Astrocyte (in vitro differentiated cells and primary cell): ENCODE measurements around the gene FRS2. TPM values are rescaled to one million over a fixed set of nuclear protein-coding genes. Genes with fewer than 3 reads are reported as not detected.
"Not testable (repeated sequence)": the region's sequence is repeated elsewhere in the genome, so short reads cannot be mapped to it uniquely, and the experiment has no call there.

Experiments
- DNase-seq: peaks from one replicate; pipeline ENCODE4 v3.0.0-alpha.2; 2010; ENCODE audit warnings: low read depth
- FAIRE-seq: peaks from 2 replicates; lab custom pipeline; 2011; peaks lifted over from hg19 to GRCh38; lab: Jason Lieb, UNC
- H2AFZ ChIP-seq: 2 replicates; pipeline ENCODE4 v1.6.0; 2012; ENCODE audit warnings: low read depth, low read length, inconsistent platforms
- H3K27ac ChIP-seq: 2 replicates; pipeline ENCODE4 v1.5.1; 2011; ENCODE audit warnings: low read depth, low read length, inconsistent platforms
- H3K27me3 ChIP-seq: 2 replicates; pipeline ENCODE4 v1.6.0; 2011; ENCODE audit warnings: low read length, inconsistent platforms; ENCODE audit not compliant: insufficient read depth
- H3K36me3 ChIP-seq: 2 replicates; pipeline ENCODE4 v1.5.1; 2011; ENCODE audit warnings: low read length, inconsistent platforms; ENCODE audit not compliant: insufficient read depth
- H3K4me1 ChIP-seq: 2 replicates; pipeline ENCODE4 v1.5.1; 2011; ENCODE audit warnings: low read length, inconsistent platforms; ENCODE audit not compliant: insufficient read depth
- H3K4me2 ChIP-seq: 2 replicates; pipeline ENCODE4 v1.6.0; 2012; ENCODE audit warnings: low read length, inconsistent platforms
- H3K4me3 ChIP-seq: 2 replicates; pipeline ENCODE4 v1.5.1; 2011; ENCODE audit warnings: low read depth, mild to moderate bottlenecking, low read length, inconsistent platforms; ENCODE audit not compliant: insufficient read depth
- H3K79me2 ChIP-seq: 2 replicates; pipeline ENCODE4 v1.6.0; 2012; ENCODE audit warnings: mild to moderate bottlenecking, low read length, inconsistent platforms; ENCODE audit not compliant: insufficient read depth
- H3K9ac ChIP-seq: 2 replicates; pipeline ENCODE4 v1.6.0; 2012; ENCODE audit warnings: mild to moderate bottlenecking, low read length, inconsistent platforms
- H3K9me3 ChIP-seq: 2 replicates; pipeline ENCODE4 v1.5.1; 2012; ENCODE audit warnings: low read depth, mild to moderate bottlenecking, low read length, inconsistent platforms; ENCODE audit not compliant: insufficient read depth
- H4K20me1 ChIP-seq: 2 replicates; pipeline ENCODE4 v1.6.0; 2012; ENCODE audit warnings: low read length, inconsistent platforms; ENCODE audit not compliant: insufficient read depth
- H3K27ac Mint-ChIP-seq: one replicate; pipeline ENCODE4 v1.8.0; 2021; ENCODE audit warnings: mild to moderate bottlenecking, mixed read lengths; ENCODE audit not compliant: unreplicated experiment
- H3K27me3 Mint-ChIP-seq: one replicate; pipeline ENCODE4 v1.8.0; 2021; ENCODE audit warnings: low read depth, mixed read lengths; ENCODE audit not compliant: unreplicated experiment
- H3K36me3 Mint-ChIP-seq: one replicate; pipeline ENCODE4 v1.8.0; 2021; ENCODE audit warnings: low read depth, mixed read lengths; ENCODE audit not compliant: unreplicated experiment
- H3K4me1 Mint-ChIP-seq: one replicate; pipeline ENCODE4 v1.8.0; 2021; ENCODE audit warnings: low read depth, mixed read lengths; ENCODE audit not compliant: unreplicated experiment
- H3K4me3 Mint-ChIP-seq: one replicate; pipeline ENCODE4 v1.8.0; 2021; ENCODE audit warnings: mild to moderate bottlenecking, moderate library complexity, mixed read lengths; ENCODE audit not compliant: unreplicated experiment
- H3K9me3 Mint-ChIP-seq: one replicate; pipeline ENCODE4 v1.8.0; 2021; ENCODE audit warnings: mild to moderate bottlenecking, mixed read lengths; ENCODE audit not compliant: unreplicated experiment
- EZH2 ChIP-seq: IDR thresholded peaks from 2 replicates; pipeline ENCODE4 v1.6.1; 2012; ENCODE audit warnings: mild to moderate bottlenecking, low read length, inconsistent platforms; ENCODE audit not compliant: insufficient read depth
- total RNA-seq: library from RNA; stranded (reverse); gene quantifications from 2 replicates; pipeline ENCODE4 v1.2.1, GENCODE V29; 2021
- TF ChIP-seq, protein P1 (sequence below): IDR thresholded peaks from 2 replicates; pipeline ENCODE4 v1.5.1; 2011; ENCODE audit warnings: low read depth, mild to moderate bottlenecking, inconsistent platforms, low read length, moderate library complexity; ENCODE audit not compliant: insufficient read depth

FRS2 gene
- total RNA-seq, 1 donor from 2014 or later, result 60.9 TPM

DNA sequence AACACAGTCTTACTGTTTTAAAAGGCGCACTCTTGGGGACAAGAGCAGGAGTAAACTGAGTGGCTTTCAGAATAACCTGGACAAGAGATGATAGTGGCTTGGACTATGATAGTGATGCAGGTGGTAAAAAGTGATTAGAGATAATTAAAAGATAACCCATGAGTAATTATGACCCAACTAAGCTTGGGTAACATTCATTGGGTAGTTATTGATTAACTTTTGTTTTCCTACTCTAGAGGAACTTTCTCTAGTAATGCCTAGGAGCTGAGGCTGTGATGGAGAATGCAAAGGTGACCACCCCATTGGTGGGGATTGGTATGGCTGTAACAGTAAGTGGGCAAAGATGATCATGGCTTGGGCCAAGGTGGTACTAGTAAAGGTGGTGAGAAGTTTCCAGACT, 22.3 kb upstream of the FRS2 start:
- no peaks in the 10 kb centered on the region for H3K36me3 Mint-ChIP-seq
- FAIRE-seq, result no peak

DNA sequence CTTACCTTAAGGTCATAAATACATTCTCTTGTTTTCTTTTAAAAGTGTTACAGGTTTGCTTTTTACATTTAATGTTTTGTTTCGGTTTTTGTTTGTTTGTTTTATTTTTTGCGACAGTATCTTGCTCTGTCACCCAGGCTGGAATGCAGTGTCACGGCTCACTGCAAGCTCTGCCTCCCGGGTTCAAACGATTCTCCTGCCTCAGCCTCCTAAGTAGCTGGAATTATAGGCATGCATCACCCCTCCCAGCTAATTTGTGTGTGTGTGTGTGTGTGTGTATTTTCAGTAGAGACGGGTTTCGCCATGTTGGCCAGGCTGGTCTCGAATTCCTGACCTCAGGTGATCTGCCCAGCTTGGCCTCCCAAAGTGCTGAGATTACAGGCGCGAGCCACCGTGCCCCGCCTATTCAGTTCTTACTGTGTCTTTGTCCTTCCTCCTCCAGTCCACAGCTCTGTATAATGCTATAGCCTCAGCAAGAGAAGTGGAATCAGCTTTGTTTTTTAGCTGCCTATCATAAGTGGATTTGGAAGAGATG, 17.5 kb upstream of the FRS2 start:
- H4K20me1 ChIP-seq, H3K4me3 Mint-ChIP-seq, H3K27ac ChIP-seq, H3K79me2 ChIP-seq, H3K4me3 ChIP-seq, DNase-seq, H3K27ac Mint-ChIP-seq, H3K9me3 ChIP-seq, H2AFZ ChIP-seq, H3K27me3 Mint-ChIP-seq, H3K27me3 ChIP-seq, H3K4me2 ChIP-seq, H3K9me3 Mint-ChIP-seq, H3K36me3 Mint-ChIP-seq, FAIRE-seq, H3K4me1 ChIP-seq, H3K36me3 ChIP-seq, H3K4me1 Mint-ChIP-seq, H3K9ac ChIP-seq: not testable (repeated sequence)

More for the DNA sequence above, 22.3 kb upstream of the FRS2 start:
- TF ChIP-seq EZH2, result no peak
- TF ChIP-seq, protein P1, sequence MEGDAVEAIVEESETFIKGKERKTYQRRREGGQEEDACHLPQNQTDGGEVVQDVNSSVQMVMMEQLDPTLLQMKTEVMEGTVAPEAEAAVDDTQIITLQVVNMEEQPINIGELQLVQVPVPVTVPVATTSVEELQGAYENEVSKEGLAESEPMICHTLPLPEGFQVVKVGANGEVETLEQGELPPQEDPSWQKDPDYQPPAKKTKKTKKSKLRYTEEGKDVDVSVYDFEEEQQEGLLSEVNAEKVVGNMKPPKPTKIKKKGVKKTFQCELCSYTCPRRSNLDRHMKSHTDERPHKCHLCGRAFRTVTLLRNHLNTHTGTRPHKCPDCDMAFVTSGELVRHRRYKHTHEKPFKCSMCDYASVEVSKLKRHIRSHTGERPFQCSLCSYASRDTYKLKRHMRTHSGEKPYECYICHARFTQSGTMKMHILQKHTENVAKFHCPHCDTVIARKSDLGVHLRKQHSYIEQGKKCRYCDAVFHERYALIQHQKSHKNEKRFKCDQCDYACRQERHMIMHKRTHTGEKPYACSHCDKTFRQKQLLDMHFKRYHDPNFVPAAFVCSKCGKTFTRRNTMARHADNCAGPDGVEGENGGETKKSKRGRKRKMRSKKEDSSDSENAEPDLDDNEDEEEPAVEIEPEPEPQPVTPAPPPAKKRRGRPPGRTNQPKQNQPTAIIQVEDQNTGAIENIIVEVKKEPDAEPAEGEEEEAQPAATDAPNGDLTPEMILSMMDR, result no peak
- no peak for DNase-seq
- no peaks in the 10 kb centered on the region for H3K4me1 Mint-ChIP-seq
- H4K20me1 ChIP-seq, result no peaks in the 10 kb centered on the region
- peaks cover 4% of the 10 kb centered on the region for H3K9me3 Mint-ChIP-seq
- H3K4me1 ChIP-seq, result no peaks in the 10 kb centered on the region
- H2AFZ ChIP-seq, result no peak overlapping the region
- H3K27ac Mint-ChIP-seq, result no peak overlapping the region
- no peak overlapping the region for H3K27ac ChIP-seq
- no peaks in the 10 kb centered on the region for H3K27me3 ChIP-seq
- H3K4me3 Mint-ChIP-seq, result no peak overlapping the region
- H3K36me3 ChIP-seq, result no peaks in the 10 kb centered on the region
- H3K27me3 Mint-ChIP-seq, result no peaks in the 10 kb centered on the region
- no peak overlapping the region for H3K9ac ChIP-seq
- H3K9me3 ChIP-seq, result no peaks in the 10 kb centered on the region
- H3K79me2 ChIP-seq, result no peaks in the 10 kb centered on the region
- no peak overlapping the region for H3K4me3 ChIP-seq
- H3K4me2 ChIP-seq, result no peak overlapping the region

DNA sequence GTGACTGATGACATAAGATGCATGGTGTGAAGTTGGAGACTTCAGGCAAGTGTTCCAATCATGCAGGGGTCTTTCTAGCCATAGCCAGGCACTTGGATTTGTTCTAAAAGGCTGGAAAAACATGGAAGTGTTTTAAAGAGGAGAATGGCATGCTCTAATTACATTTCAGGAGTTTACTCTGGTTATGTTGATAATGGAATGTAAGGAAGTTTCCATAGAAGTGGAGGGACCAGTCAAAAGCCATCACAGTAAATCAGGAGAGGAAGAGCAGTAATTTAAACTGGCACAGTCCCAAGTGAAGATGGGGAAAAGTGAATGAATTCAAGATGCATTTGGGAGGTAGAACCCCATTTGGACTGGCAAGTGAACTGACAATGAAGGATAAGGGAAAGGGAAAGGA, 13.9 kb upstream of the FRS2 start:
- Histone ChIP-seq H3K27ac (no peak overlapping the region), H3K9ac (no peak overlapping the region), H3K36me3 (no peaks in the 10 kb centered on the region), H3K4me3 (no peak overlapping the region), H3K79me2 (no peaks in the 10 kb centered on the region), H2AFZ (no peak overlapping the region), H3K9me3 (no peaks in the 10 kb centered on the region), H4K20me1 (no peaks in the 10 kb centered on the region), H3K4me2 (no peak overlapping the region), H3K27me3 (no peaks in the 10 kb centered on the region), H3K4me1 (no peaks in the 10 kb centered on the region)
- Mint-ChIP-seq H3K4me3 (no peak overlapping the region), H3K27ac (no peak overlapping the region), H3K4me1 (no peaks in the 10 kb centered on the region), H3K36me3 (no peaks in the 10 kb centered on the region), H3K9me3 (no peaks in the 10 kb centered on the region), H3K27me3 (no peaks in the 10 kb centered on the region)
- FAIRE-seq (no peak), DNase-seq (no peak)
- TF ChIP-seq EZH2, result no peak
- TF ChIP-seq, protein P1, result no peak
